ENCODE data around the gene NFATC2.

NFATC2 gene

GRCh38 chr20:51434026-51434425 is 108.5 kb downstream of the NFATC2 start:
- no peak for DNase-seq (ENCODE audit: low read depth, low spot score)
- in situ Hi-C loops (cut with HindIII; ENCODE audit: low sequenced_read_pairs), result no loop called here
- no peak overlapping the region for H3K4me3 ChIP-seq (ENCODE audit: low read depth, low read length)
- no peak for TF ChIP-seq CTCF (IDR thresholded peaks at IDR 0.05; ENCODE audit: low read depth, low read length)

GRCh38 chr20:51432875-51433274 is 109.6 kb downstream of the NFATC2 start:
- DNase-seq (ENCODE audit: low read depth, low spot score), result no peak
- H3K4me3 ChIP-seq (ENCODE audit: low read depth, low read length), result no peak overlapping the region
- in situ Hi-C loops (cut with HindIII; ENCODE audit: low sequenced_read_pairs), result no loop called here
- no peak for TF ChIP-seq CTCF (IDR thresholded peaks at IDR 0.05; ENCODE audit: low read depth, low read length)

GRCh38 chr20:51432251-51432784 is 110.2 kb downstream of the NFATC2 start:
- DNase-seq (ENCODE audit: low read depth, low spot score), result no peak
- no peak overlapping the region for H3K4me3 ChIP-seq (ENCODE audit: low read depth, low read length)
- TF ChIP-seq CTCF (IDR thresholded peaks at IDR 0.05; ENCODE audit: low read depth, low read length), result no peak
- in situ Hi-C loops (cut with HindIII; ENCODE audit: low sequenced_read_pairs), result no loop called here

- in situ Hi-C loops (cut with HindIII; ENCODE audit: low sequenced_read_pairs), result no loop called here
- TF ChIP-seq CTCF (IDR thresholded peaks at IDR 0.05; ENCODE audit: low read depth, low read length), result no peak
- H3K4me3 ChIP-seq (ENCODE audit: low read depth, low read length), result no peak overlapping the region
- DNase-seq (ENCODE audit: low read depth, low spot score), result no peak
These were observed 111.2 kb downstream of the NFATC2 start for GRCh38 chr20:51431321-51431720.

- TF ChIP-seq CTCF (IDR thresholded peaks at IDR 0.05; ENCODE audit: low read depth, low read length), result no peak
- no peak for DNase-seq (ENCODE audit: low read depth, low spot score)
- no peak overlapping the region for H3K4me3 ChIP-seq (ENCODE audit: low read depth, low read length)
- in situ Hi-C loops (cut with HindIII; ENCODE audit: low sequenced_read_pairs), result no loop called here
These were observed 112.1 kb downstream of the NFATC2 start for GRCh38 chr20:51430198-51430950.

- no peak for TF ChIP-seq CTCF (IDR thresholded peaks at IDR 0.05; ENCODE audit: low read depth, low read length)
- DNase-seq (ENCODE audit: low read depth, low spot score), result no peak
- H3K4me3 ChIP-seq (ENCODE audit: low read depth, low read length), result no peak overlapping the region
- in situ Hi-C loops (cut with HindIII; ENCODE audit: low sequenced_read_pairs), result no loop called here
These were observed 112.8 kb downstream of the NFATC2 start for GRCh38 chr20:51429696-51430095.
